ENCODE results near the gene ANO6. TPM values are rescaled to one million over a fixed set of nuclear protein-coding genes. Genes with fewer than 3 reads are reported as not detected.

The ANO6 gene
- total and polyA plus RNA-seq, 12 donors = 8.9 to 52.2 (median 40.9) TPM

DNA sequence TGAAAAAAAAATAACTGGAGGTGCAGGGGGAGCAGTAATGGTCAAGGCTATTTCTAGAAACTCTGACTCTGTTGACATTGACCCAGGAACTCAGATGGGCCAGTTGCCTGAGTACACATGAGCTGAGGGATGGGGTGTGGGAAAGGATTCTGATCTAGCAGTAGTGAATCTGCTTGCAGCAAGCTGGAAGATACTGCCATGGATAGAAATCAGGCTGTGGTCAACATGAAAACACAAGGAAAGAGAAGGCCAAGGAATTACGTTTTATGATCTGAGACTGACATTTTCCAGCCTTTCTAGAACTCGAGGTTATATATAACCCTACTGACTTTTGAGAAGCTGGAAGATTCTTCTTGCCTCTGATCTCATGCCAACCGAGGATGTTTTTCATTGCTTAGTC is 90.0 kb downstream of the ANO6 start:
- DNase-seq (peak in 1 of 2 donors; percentile 18), ATAC-seq (peak in 4 of 8 donors; percentile 18 to 61 (median 32))
- H3K4me3 ChIP-seq = no peak overlapping the region
- H3K27me3 ChIP-seq = no peaks in the 10 kb centered on the region
- intact Hi-C loops (cut with DNase I) = no loop called here
- peaks cover 0 to 11% (median 0%) of the 10 kb centered on the region in 9 donors for H3K36me3 ChIP-seq
- TF ChIP-seq, protein P1, sequence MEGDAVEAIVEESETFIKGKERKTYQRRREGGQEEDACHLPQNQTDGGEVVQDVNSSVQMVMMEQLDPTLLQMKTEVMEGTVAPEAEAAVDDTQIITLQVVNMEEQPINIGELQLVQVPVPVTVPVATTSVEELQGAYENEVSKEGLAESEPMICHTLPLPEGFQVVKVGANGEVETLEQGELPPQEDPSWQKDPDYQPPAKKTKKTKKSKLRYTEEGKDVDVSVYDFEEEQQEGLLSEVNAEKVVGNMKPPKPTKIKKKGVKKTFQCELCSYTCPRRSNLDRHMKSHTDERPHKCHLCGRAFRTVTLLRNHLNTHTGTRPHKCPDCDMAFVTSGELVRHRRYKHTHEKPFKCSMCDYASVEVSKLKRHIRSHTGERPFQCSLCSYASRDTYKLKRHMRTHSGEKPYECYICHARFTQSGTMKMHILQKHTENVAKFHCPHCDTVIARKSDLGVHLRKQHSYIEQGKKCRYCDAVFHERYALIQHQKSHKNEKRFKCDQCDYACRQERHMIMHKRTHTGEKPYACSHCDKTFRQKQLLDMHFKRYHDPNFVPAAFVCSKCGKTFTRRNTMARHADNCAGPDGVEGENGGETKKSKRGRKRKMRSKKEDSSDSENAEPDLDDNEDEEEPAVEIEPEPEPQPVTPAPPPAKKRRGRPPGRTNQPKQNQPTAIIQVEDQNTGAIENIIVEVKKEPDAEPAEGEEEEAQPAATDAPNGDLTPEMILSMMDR (IDR thresholded peaks at IDR 0.05) = no peak
- H3K4me1 ChIP-seq = peaks cover 20 to 87% (median 60%) of the 10 kb centered on the region in 9 donors
- peak overlapping the region in 7 of 10 donors; percentile 21 to 79 (median 44) for H3K27ac ChIP-seq
- H3K9me3 ChIP-seq = no peaks in the 10 kb centered on the region
- 43 to 51% methylated on average over 3 of the region's 3 CpGs for WGBS, 2 donors

- Histone ChIP-seq H3K4me1 (peaks cover 11 to 71% (median 47%) of the 10 kb centered on the region in 9 donors), H3K9me3 (no peaks in the 10 kb centered on the region), H3K36me3 (peaks cover 0 to 21% (median 0%) of the 10 kb centered on the region in 9 donors), H3K4me3 (no peak overlapping the region), H3K27me3 (no peaks in the 10 kb centered on the region), H3K27ac (peak overlapping the region in 9 of 10 donors; percentile 26 to 79 (median 60))
- peak in 5 of 8 donors; percentile 6 to 55 (median 38) for ATAC-seq
- intact Hi-C loops (cut with DNase I) = no loop called here
- no peak for DNase-seq
- TF ChIP-seq, protein P1 (IDR thresholded peaks at IDR 0.05) = no peak
- 50 to 68% methylated on average over 1 of the region's 1 CpG for WGBS, 2 donors
Observed at GRCh38 chr12:45309836-45310626, 94.1 kb downstream of the ANO6 start.

DNA sequence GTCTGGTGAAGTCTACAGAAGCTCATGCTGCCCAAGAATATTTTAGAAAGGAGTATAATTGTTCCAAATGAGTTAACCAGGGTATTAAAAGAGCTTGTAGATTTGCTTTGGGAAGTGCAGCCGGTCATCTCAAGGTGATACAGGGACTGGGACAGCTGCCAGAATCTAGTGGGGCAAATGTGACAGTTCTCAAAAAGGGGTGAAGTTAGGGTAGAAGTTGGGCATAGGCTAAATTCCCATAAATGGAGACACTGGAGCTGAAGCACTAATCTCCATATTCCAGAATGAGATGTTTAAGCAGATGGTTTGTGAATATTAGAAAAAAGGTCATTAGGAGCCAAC is 94.7 kb downstream of the ANO6 start:
- no peaks in the 10 kb centered on the region for H3K9me3 ChIP-seq
- TF ChIP-seq, protein P1 (IDR thresholded peaks at IDR 0.05) = no peak
- H3K36me3 ChIP-seq = peaks cover 0 to 26% (median 2%) of the 10 kb centered on the region in 9 donors
- H3K27ac ChIP-seq = peak overlapping the region in 9 of 10 donors; percentile 16 to 79 (median 60)
- H3K4me1 ChIP-seq = peaks cover 9 to 68% (median 45%) of the 10 kb centered on the region in 9 donors
- intact Hi-C loops (cut with DNase I) = no loop called here
- no peaks in the 10 kb centered on the region for H3K27me3 ChIP-seq
- no peak overlapping the region for H3K4me3 ChIP-seq
- 32 to 47% methylated on average over 1 of the region's 1 CpG for WGBS, 2 donors
- ATAC-seq = peak in 7 of 8 donors; percentile 13 to 52 (median 34)
- DNase-seq = peak in 1 of 2 donors; percentile 45

GRCh38 chr12:45312012-45312411 is 96.1 kb downstream of the ANO6 start:
- Histone ChIP-seq H3K36me3 (peaks cover 0 to 35% (median 7%) of the 10 kb centered on the region in 9 donors), H3K9me3 (no peaks in the 10 kb centered on the region), H3K4me1 (peaks cover 9 to 55% (median 37%) of the 10 kb centered on the region in 9 donors), H3K4me3 (no peak overlapping the region), H3K27ac (peak overlapping the region in 2 of 10 donors; percentile 60 to 79), H3K27me3 (no peaks in the 10 kb centered on the region)
- ATAC-seq (no peak), DNase-seq (no peak)
- intact Hi-C loops (cut with DNase I) = no loop called here
- TF ChIP-seq, protein P1 (IDR thresholded peaks at IDR 0.05) = no peak
- 52 to 67% methylated on average over 1 of the region's 1 CpG for WGBS, 2 donors

Measured in heart right ventricle (tissue), 16 donors.